Panc1 (cell line): Measurements from ENCODE around the gene SOHLH2.

ENCODE experiments used
- CTCF ChIP-seq: fragments of 450-650 bp; IDR thresholded peaks from 2 replicates; pipeline ENCODE4 v1.5.1; 2017; ENCODE audit warnings: mild to moderate bottlenecking
- TCF7L2 ChIP-seq: IDR thresholded peaks from 2 replicates; pipeline ENCODE4 v1.6.1; 2011; ENCODE audit warnings: mild to moderate bottlenecking, low read depth, low read length, inconsistent platforms

- TF ChIP-seq CTCF (no peak), TCF7L2 (no peak)
These were observed 84.8 kb downstream of the SOHLH2 start for GRCh38 chr13:36129539-36129938.
